ENCODE data around the gene LCN1.

DNA sequence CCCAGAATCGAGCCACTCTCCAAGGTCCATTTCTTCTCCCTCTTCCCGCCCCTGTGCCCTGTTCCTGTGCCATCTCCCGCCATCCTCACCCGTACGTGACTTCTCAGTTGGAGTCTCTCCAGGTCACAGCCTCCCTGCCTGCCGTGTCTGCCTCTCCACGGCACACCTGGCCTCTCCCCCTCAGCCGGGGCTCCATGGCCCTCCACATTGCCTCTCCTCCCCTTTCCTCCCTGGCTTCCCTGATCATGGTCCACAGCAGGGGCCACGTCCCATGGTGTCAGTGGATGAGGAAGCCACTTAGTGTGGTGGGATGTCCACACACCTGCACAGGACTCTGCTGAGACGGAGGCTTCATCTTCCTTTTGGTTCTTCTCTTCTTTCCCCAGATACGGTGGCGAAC, 42.6 kb downstream of the LCN1 start:
- TF ChIP-seq, protein P1, sequence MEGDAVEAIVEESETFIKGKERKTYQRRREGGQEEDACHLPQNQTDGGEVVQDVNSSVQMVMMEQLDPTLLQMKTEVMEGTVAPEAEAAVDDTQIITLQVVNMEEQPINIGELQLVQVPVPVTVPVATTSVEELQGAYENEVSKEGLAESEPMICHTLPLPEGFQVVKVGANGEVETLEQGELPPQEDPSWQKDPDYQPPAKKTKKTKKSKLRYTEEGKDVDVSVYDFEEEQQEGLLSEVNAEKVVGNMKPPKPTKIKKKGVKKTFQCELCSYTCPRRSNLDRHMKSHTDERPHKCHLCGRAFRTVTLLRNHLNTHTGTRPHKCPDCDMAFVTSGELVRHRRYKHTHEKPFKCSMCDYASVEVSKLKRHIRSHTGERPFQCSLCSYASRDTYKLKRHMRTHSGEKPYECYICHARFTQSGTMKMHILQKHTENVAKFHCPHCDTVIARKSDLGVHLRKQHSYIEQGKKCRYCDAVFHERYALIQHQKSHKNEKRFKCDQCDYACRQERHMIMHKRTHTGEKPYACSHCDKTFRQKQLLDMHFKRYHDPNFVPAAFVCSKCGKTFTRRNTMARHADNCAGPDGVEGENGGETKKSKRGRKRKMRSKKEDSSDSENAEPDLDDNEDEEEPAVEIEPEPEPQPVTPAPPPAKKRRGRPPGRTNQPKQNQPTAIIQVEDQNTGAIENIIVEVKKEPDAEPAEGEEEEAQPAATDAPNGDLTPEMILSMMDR (conservative IDR thresholded peaks at IDR 0.05; ENCODE audit: low read length): no peak
- no peak for TF ChIP-seq EZH2phosphoT487 (IDR thresholded peaks at IDR 0.05; ENCODE audit: borderline replicate concordance, low read depth, low read length)
